Left lung (tissue), 10 donors: ENCODE results near the gene TANGO6. TPM values are rescaled to one million over a fixed set of nuclear protein-coding genes. Genes with fewer than 3 reads are reported as not detected.

Source experiments
- ATAC-seq: fragments of 200-7000 bp; cut with Tn5 transposase; one replicate; pipeline ENCODE4 v1.9.1; 2020; ENCODE audit warnings: moderate library complexity
- DNase-seq, 4 donors: peaks; one replicate each; pipeline ENCODE4 v3.0.0-alpha.2; 2013 to 2020
- H3K27ac ChIP-seq, 2 donors: fragments of 200-600 bp; sonication (generic) in 1 of 2; one replicate each; pipeline versions ENCODE4 v1.5.0 to v1.8.0; 2020 to 2021
- H3K27me3 ChIP-seq, 2 donors: fragments of 200-600 bp; sonication (generic) in 1 of 2; one replicate each; pipeline versions ENCODE4 v1.5.0 to v1.8.0; 2020 to 2021
- H3K36me3 ChIP-seq, 2 donors: fragments of 200-600 bp; sonication (generic) in 1 of 2; one replicate each; pipeline versions ENCODE4 v1.5.0 to v1.8.0; 2020 to 2021
- H3K4me1 ChIP-seq, 2 donors: fragments of 200-600 bp; one replicate each; pipeline ENCODE4 v1.8.0; 2021
- H3K4me3 ChIP-seq, 2 donors: fragments of 200-600 bp; sonication (generic) in 1 of 2; one replicate each; pipeline versions ENCODE4 v1.5.0 to v1.8.0; 2020 to 2021; ENCODE audit warnings: mild to moderate bottlenecking in 1 of 2
- H3K9me3 ChIP-seq, 2 donors: fragments of 200-600 bp; sonication (generic) in 1 of 2; one replicate each; pipeline versions ENCODE4 v1.5.0 to v1.8.0; 2020 to 2021
- intact Hi-C, 2 donors: fragments of 100-400 bp; cut with DNase I; formaldehyde crosslinking; loops; one replicate each; pipeline versions ENCODE4 v1.11.2 to v1.14.2; 2022
- polyA plus RNA-seq, 6 donors: library from polyadenylated mRNA; unstranded; fragments of 120-200 nt; gene quantifications; one replicate each; pipeline ENCODE4 v1.2.1, GENCODE V29; 2013; ENCODE audit not compliant: insufficient read length in 6 of 6
- total RNA-seq, 2 donors: library from RNA; stranded (reverse); fragmentation: NEBNext Ultra II Directional; extraction: Animal tissue kit (Norgen Biotek cat#: 25700); gene quantifications; one replicate each; pipeline ENCODE4 v1.2.1, GENCODE V29; 2021
- TF ChIP-seq, protein P1 (sequence below), 2 donors: fragments of 200-600 bp; sonication (generic) in 1 of 2; IDR thresholded peaks; one replicate each; pipeline versions ENCODE4 v1.5.0 to v1.8.0; 2021; ENCODE audit warnings: antibody characterized with exemption in 2 of 2
- donor health status: DM: no; HTN: yes; CAD: no.
- donor health status: DM: no; HTN: no; CAD: no.

Gene TANGO6
- total and polyA plus RNA-seq, 8 donors: 6.3 to 24.1 (median 7.9) TPM

DNA sequence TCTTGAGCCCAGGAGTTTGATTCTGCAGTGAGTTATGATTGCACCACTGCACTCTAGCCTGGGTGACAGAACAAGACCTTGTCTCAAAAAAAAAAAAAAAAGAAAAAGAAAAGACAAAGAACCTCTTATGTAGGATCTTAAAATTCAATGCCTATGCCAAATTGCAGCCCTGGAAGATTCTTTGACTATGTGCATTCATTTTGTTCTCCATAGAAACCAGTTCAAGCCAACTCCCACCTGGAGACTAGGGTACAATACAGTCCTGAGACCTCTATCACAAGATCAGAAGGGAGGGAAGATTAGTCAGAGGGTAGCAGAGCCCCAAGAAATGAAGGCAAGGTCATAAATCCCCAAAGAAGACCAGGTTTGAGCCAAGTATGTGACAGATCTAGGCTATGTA, 171.5 kb downstream of the TANGO6 start:
- TF ChIP-seq, protein P1, sequence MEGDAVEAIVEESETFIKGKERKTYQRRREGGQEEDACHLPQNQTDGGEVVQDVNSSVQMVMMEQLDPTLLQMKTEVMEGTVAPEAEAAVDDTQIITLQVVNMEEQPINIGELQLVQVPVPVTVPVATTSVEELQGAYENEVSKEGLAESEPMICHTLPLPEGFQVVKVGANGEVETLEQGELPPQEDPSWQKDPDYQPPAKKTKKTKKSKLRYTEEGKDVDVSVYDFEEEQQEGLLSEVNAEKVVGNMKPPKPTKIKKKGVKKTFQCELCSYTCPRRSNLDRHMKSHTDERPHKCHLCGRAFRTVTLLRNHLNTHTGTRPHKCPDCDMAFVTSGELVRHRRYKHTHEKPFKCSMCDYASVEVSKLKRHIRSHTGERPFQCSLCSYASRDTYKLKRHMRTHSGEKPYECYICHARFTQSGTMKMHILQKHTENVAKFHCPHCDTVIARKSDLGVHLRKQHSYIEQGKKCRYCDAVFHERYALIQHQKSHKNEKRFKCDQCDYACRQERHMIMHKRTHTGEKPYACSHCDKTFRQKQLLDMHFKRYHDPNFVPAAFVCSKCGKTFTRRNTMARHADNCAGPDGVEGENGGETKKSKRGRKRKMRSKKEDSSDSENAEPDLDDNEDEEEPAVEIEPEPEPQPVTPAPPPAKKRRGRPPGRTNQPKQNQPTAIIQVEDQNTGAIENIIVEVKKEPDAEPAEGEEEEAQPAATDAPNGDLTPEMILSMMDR (IDR thresholded peaks at IDR 0.05): no peak
- Histone ChIP-seq H3K4me1 (peaks cover 0 to 3% of the 10 kb centered on the region in 2 donors), H3K4me3 (no peak overlapping the region), H3K27ac (no peak overlapping the region), H3K9me3 (no peaks in the 10 kb centered on the region), H3K27me3 (no peaks in the 10 kb centered on the region), H3K36me3 (no peaks in the 10 kb centered on the region)
- ATAC-seq (no peak), DNase-seq (no peak)
- intact Hi-C loops: no loop called here

DNA sequence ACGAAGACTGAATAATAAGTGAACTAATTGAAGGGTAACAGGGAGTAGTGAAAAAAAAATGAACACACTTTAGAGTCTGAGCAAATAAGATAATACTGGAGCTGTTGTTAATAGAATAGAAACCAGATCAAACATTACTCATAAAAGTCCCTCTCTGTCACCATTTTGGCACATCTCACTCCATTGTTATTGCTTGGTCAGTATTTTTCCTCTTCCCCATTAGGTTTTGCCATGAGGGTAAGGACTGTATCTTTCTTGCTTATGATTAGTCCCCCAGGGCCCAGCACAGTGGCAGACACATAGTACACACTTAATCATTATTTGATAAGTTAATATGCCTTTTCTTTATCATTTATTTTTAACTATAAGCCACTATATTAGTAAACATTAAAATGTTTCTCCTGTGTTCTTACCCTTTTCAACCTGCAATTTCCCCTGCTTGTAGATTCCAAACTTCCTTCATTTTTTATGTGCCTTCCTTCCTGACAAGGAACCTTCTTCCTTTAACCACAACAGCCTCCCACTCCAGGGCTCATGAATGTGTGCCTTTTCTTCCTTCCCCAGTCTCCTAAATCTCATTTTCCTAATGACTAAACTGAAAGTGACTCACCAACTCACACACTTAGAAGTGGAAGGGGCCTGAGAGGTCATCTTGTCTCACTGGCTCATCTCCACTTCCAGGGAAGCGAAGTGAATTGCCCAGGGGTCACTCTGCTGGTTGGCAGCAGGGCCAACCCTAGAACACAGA, 173.9 kb downstream of the TANGO6 start:
- Histone ChIP-seq H3K27ac (peak overlapping the region in 1 of 2 donors; percentile 55), H3K27me3 (no peaks in the 10 kb centered on the region), H3K36me3 (peaks cover 0 to under 1% of the 10 kb centered on the region in 2 donors), H3K4me1 (peaks cover 0 to 3% of the 10 kb centered on the region in 2 donors), H3K9me3 (no peaks in the 10 kb centered on the region), H3K4me3 (no peak overlapping the region)
- DNase-seq (no peak), ATAC-seq (peak; percentile 72)
- intact Hi-C loops: no loop called here
- TF ChIP-seq, protein P1 (IDR thresholded peaks at IDR 0.05): no peak

DNA sequence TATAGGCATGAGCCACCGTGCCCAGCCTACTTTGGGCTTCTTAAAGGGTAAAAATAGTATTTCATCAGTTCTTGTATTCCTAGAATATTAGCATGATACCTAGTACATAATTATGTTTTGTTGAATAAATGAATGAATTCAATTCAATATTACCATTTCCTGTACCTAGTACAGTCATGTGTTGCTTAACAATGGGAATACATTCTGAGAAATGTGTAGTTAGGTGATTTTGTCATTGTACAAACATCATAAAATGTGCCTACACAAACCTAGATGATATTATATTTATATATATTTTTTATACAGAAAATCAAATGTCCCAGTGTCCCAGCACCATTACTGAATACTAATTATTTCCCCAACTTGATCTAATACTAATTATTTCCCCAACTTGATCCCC, 176.5 kb downstream of the TANGO6 start:
- intact Hi-C loops: no loop called here
- H3K27me3 ChIP-seq: no peaks in the 10 kb centered on the region
- H3K9me3 ChIP-seq: no peaks in the 10 kb centered on the region
- DNase-seq: no peak
- TF ChIP-seq, protein P1 (IDR thresholded peaks at IDR 0.05): no peak
- H3K4me3 ChIP-seq: no peak overlapping the region
- no peak for ATAC-seq
- peaks cover 0 to 3% of the 10 kb centered on the region in 2 donors for H3K4me1 ChIP-seq
- H3K27ac ChIP-seq: no peak overlapping the region
- peaks cover 0 to 17% of the 10 kb centered on the region in 2 donors for H3K36me3 ChIP-seq

DNA sequence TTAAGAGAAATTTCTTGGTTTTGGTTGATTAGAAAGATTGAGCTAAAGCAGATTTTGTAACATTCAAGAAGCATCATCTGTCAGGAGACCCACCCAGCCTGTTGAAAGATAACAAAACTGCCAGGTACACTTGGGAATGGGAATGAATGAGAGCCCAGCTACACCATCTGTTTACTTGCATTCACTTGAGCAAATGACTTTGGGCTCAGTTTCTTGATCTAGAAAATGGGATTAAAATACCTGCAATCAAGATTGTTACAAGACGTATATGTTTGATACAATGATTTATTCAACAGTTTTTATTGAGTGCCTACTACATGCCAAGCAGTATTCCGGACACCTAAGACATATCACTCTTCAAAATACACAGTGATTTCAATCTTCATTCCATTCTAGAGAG, 185.8 kb downstream of the TANGO6 start:
- peaks cover 0 to 19% of the 10 kb centered on the region in 2 donors for H3K36me3 ChIP-seq
- H3K27me3 ChIP-seq: no peaks in the 10 kb centered on the region
- H3K9me3 ChIP-seq: no peaks in the 10 kb centered on the region
- no peak overlapping the region for H3K4me3 ChIP-seq
- TF ChIP-seq, protein P1 (IDR thresholded peaks at IDR 0.05): no peak
- DNase-seq (no peak), ATAC-seq (no peak)
- H3K27ac ChIP-seq: no peak overlapping the region
- H3K4me1 ChIP-seq: no peaks in the 10 kb centered on the region
- intact Hi-C loops: no loop called here

DNA sequence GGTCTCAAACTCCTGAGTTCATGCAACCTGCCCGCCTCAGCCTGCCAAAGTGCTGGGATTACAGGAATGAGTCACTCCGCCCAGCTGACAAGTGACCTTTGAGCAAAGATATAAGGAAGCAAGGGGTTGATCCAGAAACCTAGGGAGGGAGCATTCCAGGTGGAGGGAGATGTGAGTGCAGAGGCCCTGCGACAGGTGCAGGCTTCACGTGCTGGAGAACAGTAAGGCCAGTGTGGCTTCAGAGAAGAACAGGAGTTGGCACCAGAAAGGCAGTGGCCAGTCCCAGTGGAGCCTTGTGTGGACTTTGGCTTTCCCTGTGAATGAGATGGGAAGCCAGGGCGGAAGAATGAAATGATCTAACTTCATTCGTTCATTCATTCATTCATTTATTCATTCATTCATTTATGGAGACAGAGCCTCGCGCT, 188.6 kb downstream of the TANGO6 start:
- Histone ChIP-seq H3K36me3 (peaks cover 0 to 14% of the 10 kb centered on the region in 2 donors), H3K9me3 (no peaks in the 10 kb centered on the region), H3K27ac (no peak overlapping the region), H3K4me1 (no peaks in the 10 kb centered on the region), H3K4me3 (no peak overlapping the region), H3K27me3 (no peaks in the 10 kb centered on the region)
- TF ChIP-seq, protein P1 (IDR thresholded peaks at IDR 0.05): no peak
- DNase-seq (no peak), ATAC-seq (no peak)
- intact Hi-C loops: no loop called here
